ENCODE results near the gene MIF4GD. TPM values are rescaled to one million over a fixed set of nuclear protein-coding genes. Genes with fewer than 3 reads are reported as not detected.

Gene MIF4GD
- total RNA-seq, result 10 to 100 TPM in 7 of 8 experiments, 1 to 10 TPM in 1; 9.8 to 21.2 (median 16.3) TPM

GRCh38 chr17:75270966-75271232 lies at the start of gene MIF4GD:
Gene MIF4GD (minus strand): TSS chr17:75271231. CDS start chr17:75270195, 1,036 bp downstream.
- Histone ChIP-seq H3K27ac (peak within 1 kb of the TSS; percentile 67 to 71), H3K4me3 (peak within 1 kb of the TSS; percentile 62 to 90 (median 76)), H3K4me1 (replicated peaks in 1 of 2) (peaks cover 11 to 14% of the 10 kb centered on the region in 2 donors)
- ATAC-seq (replicated peaks in 6 of 8), result no peak
- in situ Hi-C loops (cut with MboI; ENCODE audit: low pct_unique_long_range_greater_than_20kb in 2 of 9, low sequenced_read_pairs in 9 of 9, unreplicated experiment in 9 of 9), result no loop called here
- WGBS, 10 experiments, result 0% methylated on average over 3 of the region's 39 CpGs; no CpG with 5 or more reads in 9 of the 10 experiments

DNA sequence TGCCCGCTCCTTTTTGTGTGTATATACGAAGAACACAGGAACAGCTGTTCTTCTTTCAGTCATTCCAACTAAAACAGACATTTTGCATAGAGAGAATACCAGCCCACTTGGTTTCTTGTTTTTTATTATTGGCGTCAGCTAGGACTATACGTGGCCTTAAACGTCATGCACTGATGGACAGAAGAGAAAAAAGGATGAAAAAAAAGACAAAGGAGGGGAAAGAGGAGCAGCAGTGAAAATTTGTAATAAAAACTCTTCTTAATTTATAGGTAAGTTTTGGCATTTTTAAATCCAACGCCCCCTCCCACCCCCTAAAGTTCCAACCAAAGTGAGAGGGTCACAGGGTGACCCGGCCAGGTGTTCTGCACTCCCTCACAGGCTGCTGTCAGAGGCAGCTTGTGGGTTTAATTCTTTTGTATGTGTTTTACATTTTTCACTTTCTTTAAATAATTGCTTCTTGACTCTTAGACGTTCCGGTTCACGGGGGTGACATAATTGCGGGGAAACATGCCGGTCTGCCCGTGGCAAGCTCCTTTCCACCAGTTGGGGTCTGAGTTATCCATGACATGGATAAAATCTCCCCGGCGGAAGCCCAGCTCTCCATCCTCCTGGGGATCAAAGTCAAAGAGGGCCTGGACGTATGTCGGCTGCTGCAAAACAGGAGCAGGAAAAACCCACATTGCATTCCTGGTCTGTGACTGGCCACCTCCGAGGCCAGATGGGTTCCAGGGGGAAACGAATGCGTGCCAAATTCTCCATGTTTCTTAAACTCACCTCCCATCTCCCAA lies 49.1 kb upstream of the MIF4GD start:
- in situ Hi-C loops (cut with MboI; ENCODE audit: low pct_unique_long_range_greater_than_20kb in 2 of 9, low sequenced_read_pairs in 9 of 9, unreplicated experiment in 9 of 9), result loop anchor here in 1 of 9 experiments (25.0 kb wide), 1 partner anchor 92 kb away; the partner anchor contains the start of gene GRB2
- no peak overlapping the region for H3K27ac ChIP-seq
- H3K4me1 ChIP-seq (replicated peaks in 1 of 2), result no peaks in the 10 kb centered on the region
- no peak for ATAC-seq (replicated peaks in 6 of 8)
- no peak overlapping the region for H3K4me3 ChIP-seq
- 82 to 96% (median 91%) methylated on average over 4 to 19 of the region's 20 CpGs for WGBS, 10 experiments

DNA sequence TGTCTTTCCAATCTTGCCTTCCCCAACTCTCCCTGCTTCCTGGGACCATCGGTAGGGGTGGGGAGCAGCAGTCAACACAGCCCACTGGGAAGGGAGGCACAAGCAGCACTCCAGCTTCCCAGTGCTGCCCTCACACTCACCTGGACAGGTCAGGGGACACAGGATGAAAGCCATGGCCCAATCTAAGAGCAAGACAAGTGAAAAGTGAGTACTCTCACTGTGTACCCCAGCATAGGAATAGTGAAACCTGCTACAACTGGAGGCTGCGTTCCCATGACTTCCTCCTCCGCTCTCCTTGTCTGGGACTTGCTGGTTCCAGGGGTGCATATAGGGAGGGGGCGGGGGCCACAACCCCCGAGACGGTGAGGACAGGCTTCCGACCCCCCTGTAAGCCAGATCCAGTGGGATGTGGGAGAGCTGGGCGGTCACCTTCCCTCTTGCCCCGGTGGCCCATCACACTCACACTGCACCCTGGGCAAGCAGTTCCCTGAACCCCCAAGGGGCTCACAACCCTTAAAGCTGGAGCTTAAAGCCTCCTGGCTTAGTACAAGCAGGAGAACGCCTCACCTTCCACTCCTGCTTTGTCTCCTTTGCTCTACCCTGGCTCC lies 47.7 kb upstream of the MIF4GD start:
- in situ Hi-C loops (cut with MboI; ENCODE audit: low pct_unique_long_range_greater_than_20kb in 2 of 9, low sequenced_read_pairs in 9 of 9, unreplicated experiment in 9 of 9), result loop anchor here in 1 of 9 experiments (25.0 kb wide), 1 partner anchor 94 kb away; the partner anchor contains the start of gene GRB2
- ATAC-seq (replicated peaks in 6 of 8), result no peak
- Histone ChIP-seq H3K4me3 (no peak overlapping the region), H3K27ac (no peak overlapping the region), H3K4me1 (replicated peaks in 1 of 2) (no peaks in the 10 kb centered on the region)
- WGBS, 10 experiments, result 80 to 100% (median 98%) methylated on average over 1 to 5 of the region's 10 CpGs; no CpG with 5 or more reads in 1 of the 10 experiments

- no peak for ATAC-seq (replicated peaks in 6 of 8)
- Histone ChIP-seq H3K4me1 (replicated peaks in 1 of 2) (no peaks in the 10 kb centered on the region), H3K4me3 (no peak overlapping the region), H3K27ac (no peak overlapping the region)
- 0 to 100% (median 75%) methylated on average over 1 to 7 of the region's 10 CpGs; no CpG with 5 or more reads in 3 of the 10 experiments for WGBS, 10 experiments
- in situ Hi-C loops (cut with MboI; ENCODE audit: low pct_unique_long_range_greater_than_20kb in 2 of 9, low sequenced_read_pairs in 9 of 9, unreplicated experiment in 9 of 9), result loop anchor here in 1 of 9 experiments (25.0 kb wide), 1 partner anchor 94 kb away; the partner anchor contains the start of gene GRB2
Measured at GRCh38 chr17:75318211-75318610, 47.2 kb upstream of the MIF4GD start.

DNA sequence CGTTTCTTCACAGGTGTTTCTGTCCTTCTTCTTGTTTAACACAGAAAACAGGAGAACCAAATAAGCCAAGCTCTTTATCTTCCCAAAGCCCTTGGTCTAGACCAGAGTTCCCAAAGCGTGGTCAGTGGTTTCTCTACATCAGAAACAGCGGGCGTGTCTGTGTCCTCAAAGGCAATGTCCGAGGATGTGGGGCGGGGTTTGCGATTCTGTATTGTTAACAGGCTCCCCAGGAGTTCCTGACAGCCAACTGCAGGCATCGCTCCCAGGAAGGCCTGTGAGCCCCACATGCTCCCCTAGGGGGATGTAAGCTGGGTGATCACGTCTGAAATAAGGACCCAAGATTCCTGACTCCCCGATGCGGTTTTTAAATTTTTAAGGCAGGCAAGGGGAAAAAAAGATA lies 46.6 kb upstream of the MIF4GD start:
- 31 to 100% (median 48%) methylated on average over 1 to 11 of the region's 11 CpGs; no CpG with 5 or more reads in 1 of the 10 experiments for WGBS, 10 experiments
- ATAC-seq (replicated peaks in 6 of 8), result peak in 4 of 8 experiments; percentile 23 to 70 (median 48)
- H3K27ac ChIP-seq, result no peak overlapping the region
- in situ Hi-C loops (cut with MboI; ENCODE audit: low pct_unique_long_range_greater_than_20kb in 2 of 9, low sequenced_read_pairs in 9 of 9, unreplicated experiment in 9 of 9), result loop anchor here in 1 of 9 experiments (25.0 kb wide), 1 partner anchor 95 kb away; the partner anchor contains the start of gene GRB2
- H3K4me3 ChIP-seq, result no peak overlapping the region
- H3K4me1 ChIP-seq (replicated peaks in 1 of 2), result no peaks in the 10 kb centered on the region

- WGBS, 10 experiments, result 90 to 100% (median 100%) methylated on average over 1 to 2 of the region's 5 CpGs; no CpG with 5 or more reads in 3 of the 10 experiments
- Histone ChIP-seq H3K4me3 (no peak overlapping the region), H3K4me1 (replicated peaks in 1 of 2) (no peaks in the 10 kb centered on the region), H3K27ac (no peak overlapping the region)
- no peak for ATAC-seq (replicated peaks in 6 of 8)
- in situ Hi-C loops (cut with MboI; ENCODE audit: low pct_unique_long_range_greater_than_20kb in 2 of 9, low sequenced_read_pairs in 9 of 9, unreplicated experiment in 9 of 9), result loop anchor here in 1 of 9 experiments (25.0 kb wide), 1 partner anchor 96 kb away; the partner anchor contains the start of gene GRB2
Measured at GRCh38 chr17:75316253-75316652, 45.2 kb upstream of the MIF4GD start.

GRCh38 chr17:75315541-75316243 lies 44.7 kb upstream of the MIF4GD start:
- in situ Hi-C loops (cut with MboI; ENCODE audit: low pct_unique_long_range_greater_than_20kb in 2 of 9, low sequenced_read_pairs in 9 of 9, unreplicated experiment in 9 of 9), result loop anchor here in 1 of 9 experiments (25.0 kb wide), 1 partner anchor 97 kb away; the partner anchor contains the start of gene GRB2
- 26 to 100% (median 85%) methylated on average over 1 to 12 of the region's 19 CpGs; no CpG with 5 or more reads in 1 of the 10 experiments for WGBS, 10 experiments
- ATAC-seq (replicated peaks in 6 of 8), result peak in 3 of 8 experiments; percentile 15 to 74 (median 73)

GRCh38 chr17:75313941-75314551 lies 43.0 kb upstream of the MIF4GD start:
- ATAC-seq (replicated peaks in 6 of 8), result no peak
- Histone ChIP-seq H3K4me1 (replicated peaks in 1 of 2) (peaks cover 0 to under 1% of the 10 kb centered on the region in 2 donors), H3K27ac (no peak overlapping the region), H3K4me3 (no peak overlapping the region)
- WGBS, 10 experiments, result 75 to 100% (median 84%) methylated on average over 1 to 6 of the region's 14 CpGs; no CpG with 5 or more reads in 4 of the 10 experiments
- in situ Hi-C loops (cut with MboI; ENCODE audit: low pct_unique_long_range_greater_than_20kb in 2 of 9, low sequenced_read_pairs in 9 of 9, unreplicated experiment in 9 of 9), result loop anchor here in 1 of 9 experiments (25.0 kb wide), 1 partner anchor 98 kb away; the partner anchor contains the start of gene GRB2

More at GRCh38 chr17:75315541-75316243, 44.7 kb upstream of the MIF4GD start:
- Histone ChIP-seq H3K4me1 (replicated peaks in 1 of 2) (no peaks in the 10 kb centered on the region), H3K27ac (no peak overlapping the region), H3K4me3 (no peak overlapping the region)

DNA sequence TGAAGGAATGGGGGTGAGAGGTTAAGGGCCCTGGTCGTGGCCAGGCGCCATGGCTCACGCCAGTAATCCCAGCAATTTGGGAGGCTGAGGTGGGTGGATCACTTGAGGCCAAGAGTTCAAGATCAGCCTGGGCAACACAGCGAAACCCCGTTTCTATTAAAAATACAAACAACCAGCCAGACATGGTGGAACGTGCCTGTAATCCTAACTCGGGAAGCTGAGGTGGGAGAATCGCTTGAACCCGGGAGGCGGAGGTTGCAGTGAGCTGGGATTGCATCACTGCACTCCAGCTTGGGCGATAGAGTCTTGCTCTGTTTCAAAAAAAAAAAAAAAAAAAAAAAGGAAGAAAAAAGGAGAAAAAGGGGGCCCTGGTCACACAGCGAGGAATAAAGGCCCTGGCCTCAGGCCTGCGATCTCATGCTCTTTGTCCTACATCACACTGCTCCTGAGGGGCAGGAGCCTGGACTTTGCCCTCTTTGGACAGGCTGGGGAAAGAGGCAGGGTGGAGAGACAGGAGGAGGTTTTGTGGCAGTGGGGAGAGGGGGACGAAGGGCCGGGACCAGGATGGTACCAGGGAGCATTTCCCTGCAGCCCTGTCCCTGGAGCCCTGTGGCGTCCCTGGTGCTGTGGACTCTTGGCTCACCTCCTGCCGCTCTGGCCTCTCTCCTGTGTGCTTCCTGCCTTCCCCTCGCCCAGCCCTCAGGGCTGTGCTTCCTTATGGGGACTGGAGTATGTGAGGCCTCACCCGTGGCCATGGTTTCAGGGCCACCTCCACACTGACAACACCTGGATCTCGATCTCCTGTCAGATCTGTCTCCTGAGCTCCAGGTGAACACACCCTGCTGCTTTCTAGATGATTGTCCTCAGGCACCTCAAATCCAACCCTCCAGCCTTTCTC lies 38.0 kb upstream of the MIF4GD start:
- ATAC-seq (replicated peaks in 6 of 8), result peak; percentile 17 to 85 (median 60)
- 73 to 93% (median 80%) methylated on average over 2 to 15 of the region's 20 CpGs; no CpG with 5 or more reads in 1 of the 10 experiments for WGBS, 10 experiments
- no peak overlapping the region for H3K4me3 ChIP-seq
- peaks cover 0 to 2% of the 10 kb centered on the region in 2 donors for H3K4me1 ChIP-seq (replicated peaks in 1 of 2)
- in situ Hi-C loops (cut with MboI; ENCODE audit: low pct_unique_long_range_greater_than_20kb in 2 of 9, low sequenced_read_pairs in 9 of 9, unreplicated experiment in 9 of 9), result loop anchor here in 1 of 9 experiments (25.0 kb wide), 1 partner anchor 103 kb away; the partner anchor contains the start of gene GRB2
- no peak overlapping the region for H3K27ac ChIP-seq

DNA sequence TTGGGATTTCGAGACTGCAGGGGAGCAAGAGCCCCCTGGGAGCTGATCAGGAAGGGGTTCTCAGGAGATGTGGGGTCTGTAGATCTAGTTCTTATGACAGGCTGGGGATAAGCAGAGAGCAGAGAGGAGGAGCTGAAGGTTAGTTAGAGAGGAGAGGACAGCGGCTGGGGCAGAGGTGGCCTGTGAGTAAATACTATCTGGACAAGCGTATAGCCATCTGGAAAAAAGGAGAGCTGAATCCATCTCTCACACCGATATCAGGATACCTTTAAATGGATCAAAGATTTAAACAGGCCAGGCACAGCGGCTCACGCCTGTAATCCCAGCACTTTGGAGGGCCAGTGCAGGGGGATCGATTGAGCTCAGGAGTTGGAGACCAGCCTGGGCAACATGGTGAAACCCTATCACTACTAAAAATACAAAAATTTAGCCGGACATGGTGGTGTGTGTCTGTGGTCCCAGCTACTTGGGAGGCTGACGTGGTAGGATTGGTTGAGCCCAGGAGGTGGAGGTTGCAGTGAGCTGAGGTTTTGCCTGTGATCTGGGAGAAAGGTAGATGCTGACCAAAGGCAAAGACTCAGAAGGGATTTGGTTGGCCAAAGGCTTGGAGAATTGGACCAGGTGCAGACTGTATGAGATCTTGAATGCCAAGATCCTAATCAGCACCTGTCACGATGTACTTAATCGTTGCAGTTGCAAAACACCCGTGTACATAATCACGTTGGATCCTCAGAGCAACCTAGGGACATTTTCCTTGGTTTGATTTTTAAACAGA lies 37.1 kb upstream of the MIF4GD start:
- WGBS, 10 experiments, result 40 to 100% (median 94%) methylated on average over 1 to 12 of the region's 13 CpGs; no CpG with 5 or more reads in 2 of the 10 experiments
- Histone ChIP-seq H3K27ac (no peak overlapping the region), H3K4me1 (replicated peaks in 1 of 2) (peaks cover 0 to 2% of the 10 kb centered on the region in 2 donors), H3K4me3 (no peak overlapping the region)
- ATAC-seq (replicated peaks in 6 of 8), result no peak
- in situ Hi-C loops (cut with MboI; ENCODE audit: low pct_unique_long_range_greater_than_20kb in 2 of 9, low sequenced_read_pairs in 9 of 9, unreplicated experiment in 9 of 9), result loop anchor here in 1 of 9 experiments (25.0 kb wide), 1 partner anchor 104 kb away; the partner anchor contains the start of gene GRB2

Measured in motor neuron (in vitro differentiated cells).